HS-27A (cell line): Measurements from ENCODE around the gene LILRB4.
"Not testable (repeated sequence)": the region's sequence is repeated elsewhere in the genome, so short reads cannot be mapped to it uniquely, and the experiment has no call there.

ENCODE experiments used
- DNase-seq: peaks from one replicate; pipeline ENCODE4 v3.0.0-alpha.2; 2012; ENCODE audit warnings: low read depth, missing footprints

LILRB4 gene

DNA sequence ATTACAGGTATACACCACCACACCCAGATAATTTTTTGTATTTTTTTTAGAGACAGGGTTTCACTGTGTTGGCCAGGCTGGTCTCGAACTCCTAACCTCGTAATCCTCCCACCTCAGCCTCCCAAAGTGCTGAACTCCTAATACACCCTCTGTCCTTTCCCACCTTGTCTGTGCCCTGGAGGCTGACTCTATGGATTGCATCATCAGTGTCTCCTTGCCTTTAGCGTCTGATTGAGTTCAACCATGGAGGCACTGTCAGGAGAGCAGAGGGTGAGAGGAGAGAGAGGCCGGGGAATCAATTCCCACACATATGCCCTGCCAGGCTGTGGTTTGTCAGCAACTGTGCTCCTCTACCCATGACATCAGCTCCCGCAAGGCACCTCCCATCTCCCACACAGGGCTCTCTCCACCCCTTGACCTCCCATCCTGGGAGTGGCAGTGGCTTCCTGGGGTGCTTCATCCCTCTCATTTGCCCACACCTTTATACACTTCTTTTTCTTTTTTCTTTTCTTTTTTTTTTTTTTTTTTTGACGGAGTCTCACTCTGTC lies 12.6 kb upstream of the LILRB4 start:
- no peak for DNase-seq

DNA sequence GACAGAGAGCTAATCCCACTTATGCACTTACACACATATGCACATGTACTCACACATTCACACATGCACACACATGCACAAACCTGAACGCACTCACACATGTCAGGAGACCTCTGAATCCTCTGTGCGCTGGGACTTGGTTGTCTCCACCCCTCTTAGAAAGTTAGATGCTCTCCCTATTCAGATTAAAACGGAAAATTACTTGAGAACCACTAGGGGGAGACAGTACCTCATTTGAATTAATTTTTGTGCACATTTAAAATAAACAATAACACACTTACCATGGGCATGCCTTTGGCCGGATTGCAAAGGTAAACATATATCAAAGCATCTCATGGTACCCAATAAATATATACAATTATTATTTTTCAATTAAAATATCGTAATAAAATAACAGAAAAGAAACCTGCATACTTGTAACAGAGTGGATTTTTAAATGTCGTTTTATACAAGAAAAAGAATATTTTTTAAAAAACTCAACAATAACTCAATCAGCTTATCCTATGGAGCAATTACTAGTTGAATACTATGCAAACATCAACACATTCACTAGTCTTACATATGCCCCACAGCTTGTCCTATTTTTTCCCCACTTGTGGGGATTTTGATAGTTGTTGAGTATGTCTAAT lies 9.5 kb upstream of the LILRB4 start:
- DNase-seq, result no peak

DNA sequence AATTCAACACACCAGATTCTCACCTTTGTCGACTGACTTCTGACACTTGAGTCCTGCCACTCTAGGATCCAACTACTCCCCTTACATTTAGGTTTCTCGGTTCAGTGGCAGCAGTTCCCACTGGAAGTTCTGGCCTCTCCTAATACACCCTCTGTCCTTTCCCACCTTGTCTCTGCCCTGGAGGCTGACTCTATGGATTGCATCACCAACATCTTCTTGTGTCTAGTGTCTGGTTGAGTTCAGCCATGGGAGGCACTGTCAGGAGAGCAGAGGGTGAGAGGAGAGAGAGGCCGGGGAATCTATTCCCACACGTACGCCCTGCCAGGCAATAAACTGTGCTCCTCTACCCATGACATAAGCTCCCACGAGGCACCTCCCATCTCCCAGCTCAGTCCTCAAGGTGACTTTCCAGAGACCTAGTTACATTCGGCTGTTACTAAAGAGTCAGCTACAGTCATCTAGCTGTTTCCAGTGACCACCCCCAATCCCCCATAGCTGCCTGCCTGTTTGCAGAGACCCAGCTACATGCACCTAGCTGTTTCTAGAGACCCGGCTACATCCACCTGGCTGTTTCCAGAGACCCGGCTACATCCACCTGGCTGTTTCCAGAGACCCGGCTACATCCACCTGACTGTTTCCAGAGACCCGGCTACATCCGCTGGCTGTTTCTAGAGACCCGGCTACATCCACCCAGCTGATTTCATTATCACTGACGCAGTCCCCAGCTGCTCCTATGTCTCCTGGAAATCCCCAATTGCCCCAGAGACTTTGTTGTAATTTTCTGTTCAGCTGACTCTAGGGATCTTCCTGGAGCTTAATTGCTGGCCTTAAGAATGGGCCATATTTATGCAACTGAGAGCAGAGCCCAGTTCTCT lies 8.1 kb upstream of the LILRB4 start:
- no peak for DNase-seq

DNA sequence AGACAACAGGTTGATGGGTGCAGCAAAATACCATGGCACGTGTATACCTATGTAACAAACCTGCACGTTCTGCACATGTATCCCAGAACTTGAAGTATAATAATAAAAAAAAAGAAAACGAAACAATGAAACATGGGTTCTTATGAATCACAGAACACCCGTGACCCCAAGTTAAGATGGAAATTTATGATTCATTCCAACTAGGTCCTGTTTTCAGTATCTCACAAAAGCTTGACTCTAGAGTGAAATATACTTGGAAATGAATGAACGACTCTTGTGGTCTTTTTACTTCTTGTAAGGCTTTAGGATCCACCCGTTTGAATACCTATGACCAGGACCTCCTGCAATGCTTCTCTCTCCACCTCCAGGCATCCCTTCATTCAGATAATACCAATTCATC lies 3.5 kb upstream of the LILRB4 start:
- no peak for DNase-seq

DNA sequence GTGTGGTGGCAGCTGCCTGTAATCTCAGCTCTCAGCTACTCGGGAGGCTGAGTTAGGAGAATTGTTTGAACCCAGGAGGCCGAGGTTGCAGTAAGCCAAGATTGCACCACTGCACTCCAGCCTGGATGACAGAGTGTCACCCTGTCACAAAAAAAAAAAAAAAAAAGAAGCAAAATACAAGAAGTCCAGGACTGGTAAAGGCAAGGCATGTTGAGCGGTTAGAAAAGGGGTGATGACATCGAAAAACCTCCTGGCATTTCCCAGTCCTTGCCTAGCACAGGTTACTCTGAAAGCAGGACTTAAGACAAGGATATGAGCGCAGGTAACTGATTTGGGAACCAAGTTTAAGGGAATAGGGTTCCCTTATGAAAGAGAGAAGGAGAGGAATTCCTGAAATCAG lies 2.5 kb upstream of the LILRB4 start:
- DNase-seq, result no peak

DNA sequence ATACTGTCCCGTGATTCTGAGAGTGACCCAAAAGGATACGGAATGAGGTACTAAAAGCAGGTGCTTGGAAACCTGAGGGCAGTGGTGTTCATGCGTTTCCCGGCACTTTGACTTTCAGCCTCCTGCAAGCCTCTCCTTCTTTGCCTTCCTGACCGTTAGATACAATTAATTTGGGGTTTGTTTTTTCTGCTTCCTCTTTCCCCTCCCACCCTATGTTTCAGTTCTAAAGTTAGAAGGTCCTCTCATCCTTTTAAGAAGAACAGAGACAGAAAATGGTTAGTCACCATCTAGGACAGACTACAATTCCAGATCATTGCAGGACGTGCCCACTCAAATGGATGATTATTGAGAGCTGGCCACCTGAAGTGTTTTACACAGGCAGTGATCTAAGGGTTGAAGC lies 1.8 kb upstream of the LILRB4 start:
- no peak for DNase-seq

DNA sequence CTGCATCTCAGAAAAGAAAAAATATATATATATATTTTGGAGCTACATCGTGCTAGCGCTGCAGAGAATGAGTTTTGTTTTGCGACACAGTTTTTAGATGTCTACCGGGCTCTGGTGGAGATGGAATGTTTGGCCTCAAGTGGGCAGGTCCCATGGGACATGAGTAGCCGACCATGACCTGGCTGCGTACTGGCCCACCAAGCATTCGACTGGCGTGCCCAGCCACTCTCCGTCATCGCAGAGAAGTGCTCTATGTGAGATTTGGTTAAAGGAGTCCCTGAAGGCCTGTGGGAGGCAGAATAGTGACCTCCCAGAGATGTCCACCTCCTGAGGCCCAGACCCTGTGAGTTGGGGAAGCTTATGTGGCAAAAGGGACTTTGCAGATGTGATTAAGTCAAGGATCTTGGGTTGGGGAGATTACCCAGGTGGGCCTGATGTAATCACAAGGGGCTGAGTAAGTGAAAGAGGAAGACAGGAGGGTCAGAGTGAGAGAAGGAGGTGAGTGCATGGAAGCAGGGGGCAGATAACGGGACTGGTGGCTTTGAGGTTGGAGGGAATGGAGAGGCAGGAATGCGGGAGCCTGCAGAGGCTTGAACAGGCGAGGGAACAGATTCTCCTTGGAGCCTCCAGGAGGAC lies 821 bp upstream of the LILRB4 start:
- no peak for DNase-seq

DNA sequence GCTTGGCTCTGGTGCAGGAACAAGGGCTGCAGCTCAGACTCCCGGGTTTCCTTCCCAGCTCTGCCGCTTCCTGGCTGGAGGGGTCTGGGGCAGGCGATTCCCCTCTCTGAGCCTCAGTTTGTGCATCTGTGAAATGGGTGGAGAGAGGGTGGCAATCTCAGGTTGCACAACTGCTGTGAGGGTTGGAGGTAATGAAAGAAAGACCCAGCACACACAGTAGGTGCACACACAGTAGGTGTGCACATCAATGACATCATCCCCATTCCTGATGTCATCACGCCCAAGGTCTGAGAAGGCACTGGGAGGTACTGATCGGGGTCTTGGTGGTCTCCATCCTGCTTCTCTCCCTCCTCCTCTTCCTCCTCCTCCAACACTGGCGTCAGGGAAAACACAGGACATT lies 2.7 kb downstream of the LILRB4 start:
- no peak for DNase-seq

DNA sequence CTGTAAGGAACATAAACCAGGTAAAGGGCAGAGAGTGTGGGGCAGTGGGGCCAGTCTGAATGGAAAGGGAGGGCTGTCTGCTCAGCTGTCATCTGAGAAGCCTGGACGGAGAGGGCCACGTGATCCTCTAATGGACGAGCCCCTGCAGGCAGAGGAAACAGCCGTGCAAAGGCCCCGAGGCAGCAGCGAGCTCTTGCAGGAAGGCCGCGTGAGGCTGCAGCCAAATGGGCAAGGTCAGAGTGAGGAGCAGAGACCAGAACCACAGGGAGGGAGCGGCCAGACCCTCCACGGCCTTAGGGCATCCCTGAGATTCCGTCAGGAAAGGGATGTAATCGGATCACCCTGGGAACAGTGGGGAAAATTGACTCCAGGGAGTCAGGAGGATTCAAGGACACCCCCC lies 4.4 kb downstream of the LILRB4 start:
- DNase-seq, result no peak

DNA sequence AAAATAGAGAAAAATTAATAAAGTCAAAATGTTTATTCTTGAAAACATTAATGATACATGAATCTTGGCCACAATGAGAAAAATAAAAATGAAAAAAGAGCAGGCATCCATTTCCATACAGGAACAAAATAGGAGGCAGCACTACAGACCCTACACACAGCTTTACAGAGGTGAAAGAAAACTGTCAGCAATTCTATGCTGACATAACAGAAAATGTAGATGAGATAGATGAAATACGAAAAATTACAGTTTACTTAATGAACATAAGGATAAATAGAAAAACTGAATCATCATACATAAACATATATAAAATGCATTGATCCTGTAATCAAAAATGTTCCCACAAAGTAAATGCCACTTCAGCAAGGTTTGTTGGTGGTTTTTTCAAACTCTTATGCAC lies 5.6 kb downstream of the LILRB4 start:
- no peak for DNase-seq

DNA sequence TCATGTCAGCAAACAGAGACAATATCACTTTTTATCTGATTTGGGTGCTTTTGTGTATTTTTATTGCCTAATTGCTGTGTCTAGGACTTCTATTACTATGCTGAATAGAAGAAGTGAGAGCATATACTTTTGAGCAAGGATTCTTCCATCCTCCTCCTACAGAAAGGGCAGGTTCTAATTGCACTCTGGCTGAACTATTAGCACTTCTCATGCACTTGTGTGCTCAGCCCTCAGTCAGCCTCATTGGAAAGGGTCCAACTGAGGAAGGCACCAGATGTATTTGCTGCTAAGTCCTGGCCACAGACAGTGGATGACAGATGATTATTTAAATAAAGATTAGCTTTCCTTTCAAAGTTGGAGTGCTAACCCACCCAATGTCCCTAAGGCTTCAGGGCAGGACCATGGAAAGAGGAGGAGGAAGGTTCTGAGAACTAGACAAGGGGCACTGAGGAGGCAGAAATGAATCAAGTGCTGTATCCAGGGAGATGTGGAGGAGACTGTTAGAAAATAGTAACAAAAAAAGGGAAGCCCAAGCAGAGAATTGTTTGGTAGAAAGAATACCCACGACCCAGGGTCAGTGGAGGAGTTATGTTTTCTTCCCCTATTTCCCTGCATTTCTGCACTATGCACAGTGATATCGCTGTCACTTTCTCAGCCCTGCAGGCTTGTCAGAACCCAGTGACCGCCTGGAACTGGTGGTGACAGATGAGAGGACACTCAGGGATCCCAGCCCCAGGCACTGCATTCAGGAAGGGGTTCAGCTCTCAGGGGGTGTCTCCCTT lies 8.0 kb downstream of the LILRB4 start:
- no peak for DNase-seq

DNA sequence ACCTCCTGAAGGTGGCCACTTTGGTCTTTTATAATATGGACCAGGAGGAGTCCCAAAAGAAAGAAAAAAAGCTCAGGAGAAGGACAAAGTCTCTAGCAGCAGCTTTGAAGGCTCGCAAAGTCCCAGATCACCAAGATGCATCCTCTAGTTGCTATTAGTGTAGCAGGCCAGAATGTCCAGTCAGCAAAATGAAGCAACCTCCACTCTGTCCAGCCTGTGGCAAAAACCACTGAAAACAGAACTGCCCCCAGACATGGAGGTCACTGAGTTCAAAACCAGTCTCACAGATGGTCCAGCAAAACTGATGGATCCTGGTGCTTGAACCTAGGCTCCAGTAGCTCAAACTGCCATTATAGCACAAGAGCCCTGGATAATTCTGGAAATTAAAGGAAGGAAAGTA lies 10.4 kb downstream of the LILRB4 start:
- no peak for DNase-seq

DNA sequence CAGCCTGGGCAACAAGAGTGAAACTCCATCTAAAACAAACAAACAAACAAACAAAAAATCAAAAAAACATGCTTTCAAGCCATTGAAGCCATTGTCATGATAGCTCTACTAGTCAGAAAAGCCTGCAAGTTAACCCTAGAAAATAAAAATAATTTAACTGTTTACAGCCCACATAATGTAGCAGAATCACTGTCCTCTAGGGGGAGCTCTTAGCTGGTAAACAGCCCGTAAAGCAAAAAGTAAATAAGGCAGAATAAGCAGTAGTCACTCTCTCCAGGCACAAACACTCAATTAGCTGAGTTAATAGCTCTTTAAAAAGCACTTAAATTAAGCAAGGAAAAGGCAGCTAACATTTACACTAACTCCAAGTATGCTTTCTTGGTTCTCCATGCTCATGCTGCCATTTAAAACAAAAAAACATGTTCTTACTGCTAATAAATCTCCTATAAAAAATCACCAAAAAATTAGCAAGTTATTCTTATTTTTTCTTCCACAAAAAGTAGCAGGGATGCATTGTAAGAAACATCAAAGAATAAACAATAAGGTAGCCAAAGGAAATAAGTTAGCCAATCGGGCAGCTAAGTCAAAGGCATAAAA lies 11.3 kb downstream of the LILRB4 start:
- DNase-seq, result no peak

DNA sequence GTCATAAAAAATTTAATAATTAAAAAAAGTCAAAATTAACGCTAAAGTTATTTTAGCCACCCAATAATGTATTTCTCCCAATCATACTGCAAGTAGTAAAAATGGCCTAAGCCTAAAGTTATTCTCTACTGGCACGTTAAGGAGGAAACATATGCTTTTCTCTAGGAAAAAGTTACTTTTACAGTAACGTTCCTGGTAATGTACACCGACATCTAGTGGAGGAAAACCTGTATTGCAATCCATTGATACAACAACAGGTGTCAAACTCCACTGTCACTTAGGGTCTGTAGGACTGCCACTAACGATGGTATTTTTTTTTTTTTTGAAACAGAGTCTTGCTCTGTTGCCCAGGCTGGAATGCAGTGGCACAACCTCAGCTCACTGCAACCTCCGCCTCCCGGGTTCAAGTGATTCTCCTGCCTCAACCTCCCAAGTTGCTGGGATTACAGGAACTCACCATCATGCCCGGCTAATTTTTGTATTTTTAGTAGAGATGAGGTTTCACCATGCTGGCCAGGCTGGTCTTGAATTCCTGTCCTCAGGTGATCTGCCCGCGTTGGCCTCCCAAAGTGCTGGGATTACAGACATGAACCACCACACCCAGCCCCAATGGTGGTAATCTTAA lies 13.5 kb downstream of the LILRB4 start:
- peak; percentile 17 for DNase-seq

DNA sequence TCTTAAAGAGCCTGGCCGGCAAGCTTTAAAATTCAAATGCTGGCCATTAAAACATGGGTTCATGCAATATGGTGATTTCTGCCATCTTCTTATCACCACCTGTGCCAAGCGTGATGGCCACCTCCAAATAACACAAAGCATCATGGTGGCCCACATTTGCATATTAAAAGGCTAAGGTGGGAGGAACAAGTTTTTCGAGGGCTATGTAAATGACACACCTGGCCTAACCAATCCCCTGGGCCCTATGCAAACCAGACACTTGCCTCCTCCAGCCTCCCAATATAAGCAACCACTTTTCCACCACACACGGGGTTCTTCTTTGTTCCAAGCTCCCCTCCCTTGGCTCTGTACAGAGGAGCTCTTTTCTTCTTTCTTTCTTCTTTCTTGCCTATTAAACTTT lies 14.4 kb downstream of the LILRB4 start:
- DNase-seq, result no peak

DNA sequence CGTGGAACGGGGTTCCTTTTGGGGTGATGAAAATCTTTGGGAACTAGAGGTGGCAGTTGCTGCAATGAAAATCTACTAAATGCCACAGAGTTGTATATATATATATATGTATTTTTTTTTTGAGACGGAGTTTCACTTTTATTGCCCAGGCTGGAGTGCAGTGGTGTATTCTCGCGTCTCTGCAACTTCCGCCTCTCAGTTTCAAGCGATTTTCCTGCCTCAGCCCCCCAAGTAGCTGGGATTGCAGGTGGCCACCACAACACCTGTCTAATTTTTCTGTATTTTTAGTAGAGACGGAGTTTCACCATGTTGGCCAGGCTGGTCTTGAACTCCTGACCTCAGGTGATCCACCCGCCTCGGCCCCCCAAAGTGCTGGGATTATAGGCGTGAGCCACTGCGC lies 18.8 kb downstream of the LILRB4 start:
- not testable (repeated sequence) for DNase-seq

DNA sequence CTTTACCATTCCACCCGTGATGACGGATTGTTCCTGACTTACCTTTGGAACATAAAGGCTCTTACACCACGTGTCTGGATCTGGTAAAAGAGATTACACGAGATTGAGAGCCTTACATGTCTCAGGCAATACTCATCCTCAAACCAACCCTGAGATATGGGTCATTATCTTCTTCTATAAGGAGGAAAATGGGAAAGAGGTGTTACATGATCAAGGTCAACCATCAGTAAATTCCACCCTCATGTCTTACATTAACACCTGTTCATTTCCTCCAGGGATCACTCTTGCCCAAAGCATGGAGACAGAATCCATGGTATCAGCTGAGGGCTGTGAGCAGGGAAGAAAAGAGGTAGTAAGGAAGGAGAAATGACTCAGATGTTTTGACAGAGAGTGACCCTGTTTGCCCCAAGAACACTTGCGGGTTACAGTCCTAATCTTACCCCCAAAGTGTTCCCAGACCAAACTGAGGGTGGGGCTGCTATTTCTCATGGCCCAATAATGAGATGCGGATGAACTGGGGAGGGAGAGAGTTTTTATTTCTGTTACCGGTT lies 19.6 kb downstream of the LILRB4 start:
- no peak for DNase-seq

DNA sequence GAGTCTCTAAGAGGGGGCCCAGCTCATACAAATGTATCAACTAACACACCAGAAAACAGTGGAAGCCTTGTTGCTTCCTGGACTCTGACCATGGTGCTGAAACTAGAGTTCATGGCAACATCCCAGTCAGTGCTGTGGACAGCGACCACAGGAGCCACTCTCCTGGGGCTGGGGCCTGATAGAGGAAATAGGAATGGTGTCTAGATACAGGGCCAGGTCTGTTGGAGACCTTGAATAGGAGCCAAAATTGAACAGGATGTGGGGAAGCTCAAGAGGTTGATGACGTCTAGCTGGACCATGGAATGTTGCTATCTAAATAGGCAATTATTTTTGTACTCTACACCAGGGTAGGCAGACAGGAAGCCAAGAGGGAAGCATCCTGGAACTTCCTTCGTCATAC lies 21.7 kb downstream of the LILRB4 start:
- DNase-seq, result peak; percentile 20

DNA sequence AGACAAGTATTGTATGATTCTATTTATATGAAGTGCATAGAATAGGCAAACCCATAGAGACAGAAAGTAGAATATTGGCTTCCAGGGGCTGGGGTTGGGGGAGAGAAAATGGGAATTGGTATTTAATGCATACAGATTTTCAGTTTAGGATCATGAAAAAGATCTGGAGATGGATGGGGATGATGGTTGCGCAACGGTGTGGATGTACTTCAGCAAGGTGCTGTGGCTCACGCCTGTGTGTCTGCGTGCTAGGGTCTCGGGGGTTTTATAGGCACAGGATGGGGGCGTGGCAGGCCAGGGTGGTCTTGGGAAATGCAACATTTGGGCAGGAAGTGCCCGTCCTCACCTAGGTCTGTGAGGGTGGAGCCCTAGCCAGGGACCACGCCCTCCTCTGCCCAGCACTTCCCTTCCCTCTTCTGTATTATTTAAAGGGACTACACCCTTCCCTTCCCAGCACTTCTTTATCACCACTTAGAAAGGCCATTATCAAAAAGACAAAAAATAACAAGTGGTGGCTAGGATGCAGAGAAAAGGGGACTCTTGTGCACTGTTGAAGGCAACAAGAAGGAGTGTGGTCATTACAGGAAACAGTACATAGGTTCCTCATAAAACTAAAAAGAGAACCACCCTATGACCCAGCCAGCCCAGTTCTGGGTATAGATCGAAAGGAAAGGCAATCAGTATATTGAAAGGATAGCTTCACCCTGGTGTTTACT lies 29.0 kb downstream of the LILRB4 start:
- DNase-seq, result no peak

DNA sequence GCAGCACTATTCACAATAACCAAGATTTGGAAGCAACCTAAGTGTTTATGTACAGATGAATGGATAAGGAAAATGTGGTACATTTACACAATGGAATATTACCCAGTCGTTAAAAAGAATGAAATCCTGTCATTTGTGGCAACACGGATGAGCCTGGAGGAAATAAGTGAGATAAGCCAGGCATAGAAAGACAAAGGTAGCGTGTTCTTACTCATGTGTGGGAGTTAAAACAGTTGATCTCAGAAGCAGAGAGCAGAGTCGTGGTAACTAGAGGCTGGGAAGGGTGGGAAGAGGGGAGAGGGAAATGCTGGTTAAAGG lies 29.5 kb downstream of the LILRB4 start:
- no peak for DNase-seq

DNA sequence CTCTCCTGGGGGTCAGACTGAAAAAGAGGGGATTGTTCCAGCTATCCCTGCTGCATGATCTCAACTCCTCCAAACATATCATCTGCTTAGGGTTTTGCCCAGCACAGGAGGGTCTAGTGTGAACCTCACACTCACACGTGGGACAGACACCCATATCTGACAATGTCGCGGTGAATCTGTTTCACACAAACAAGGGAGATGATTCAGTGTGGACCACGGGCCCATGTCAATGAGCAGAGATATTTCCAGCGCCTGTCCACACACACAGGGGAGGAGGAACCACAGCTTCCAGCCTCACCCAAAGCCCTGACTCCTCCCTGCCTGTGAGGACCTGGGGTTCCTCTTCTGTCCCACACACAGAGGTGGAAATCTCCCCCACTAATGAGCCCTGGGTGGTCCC lies 31.9 kb downstream of the LILRB4 start:
- no peak for DNase-seq
